ENCODE results near the gene KANK3.

DNA sequence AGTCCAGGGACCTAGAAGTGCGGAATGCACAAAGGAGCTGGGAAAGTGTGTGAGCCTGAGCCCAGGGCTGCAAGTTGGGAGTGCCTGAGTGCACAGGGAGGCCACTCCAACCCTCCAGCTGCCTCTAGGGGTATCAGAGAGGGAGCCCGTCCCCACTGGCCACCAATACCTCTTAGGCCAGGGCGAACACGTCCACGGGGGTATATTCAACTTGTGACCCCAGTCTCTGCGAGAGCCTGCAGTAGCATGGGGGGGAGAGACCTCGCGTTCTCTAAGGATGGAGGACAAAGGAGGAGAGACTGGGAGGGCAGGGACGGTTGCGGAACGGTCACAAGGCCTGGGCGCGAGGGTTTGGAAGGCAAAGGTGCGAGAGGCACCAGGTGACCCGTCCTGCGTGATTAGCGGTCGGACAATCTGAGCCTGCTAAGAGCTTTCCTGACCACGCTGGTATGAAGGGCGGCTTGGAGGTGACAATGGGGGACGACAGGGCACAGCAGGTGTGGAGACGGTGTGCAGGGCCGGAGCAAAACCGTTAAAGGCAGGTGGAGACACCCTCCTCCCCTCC, 35.6 kb downstream of the KANK3 start:
- TF ChIP-seq, protein P1, sequence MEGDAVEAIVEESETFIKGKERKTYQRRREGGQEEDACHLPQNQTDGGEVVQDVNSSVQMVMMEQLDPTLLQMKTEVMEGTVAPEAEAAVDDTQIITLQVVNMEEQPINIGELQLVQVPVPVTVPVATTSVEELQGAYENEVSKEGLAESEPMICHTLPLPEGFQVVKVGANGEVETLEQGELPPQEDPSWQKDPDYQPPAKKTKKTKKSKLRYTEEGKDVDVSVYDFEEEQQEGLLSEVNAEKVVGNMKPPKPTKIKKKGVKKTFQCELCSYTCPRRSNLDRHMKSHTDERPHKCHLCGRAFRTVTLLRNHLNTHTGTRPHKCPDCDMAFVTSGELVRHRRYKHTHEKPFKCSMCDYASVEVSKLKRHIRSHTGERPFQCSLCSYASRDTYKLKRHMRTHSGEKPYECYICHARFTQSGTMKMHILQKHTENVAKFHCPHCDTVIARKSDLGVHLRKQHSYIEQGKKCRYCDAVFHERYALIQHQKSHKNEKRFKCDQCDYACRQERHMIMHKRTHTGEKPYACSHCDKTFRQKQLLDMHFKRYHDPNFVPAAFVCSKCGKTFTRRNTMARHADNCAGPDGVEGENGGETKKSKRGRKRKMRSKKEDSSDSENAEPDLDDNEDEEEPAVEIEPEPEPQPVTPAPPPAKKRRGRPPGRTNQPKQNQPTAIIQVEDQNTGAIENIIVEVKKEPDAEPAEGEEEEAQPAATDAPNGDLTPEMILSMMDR (IDR thresholded peaks at IDR 0.05) = no peak
- no peak for TF ChIP-seq POLR2A (IDR thresholded peaks at IDR 0.05)

Data from uterus (tissue), 2 donors.